Articular chondrocyte of knee joint (primary cell): ENCODE data around the gene ZIC1. TPM values are rescaled to one million over a fixed set of nuclear protein-coding genes. Genes with fewer than 3 reads are reported as not detected.

ENCODE experiments used
- total RNA-seq: library from RNA; depleted of rRNA; stranded (reverse); fragments of >200 nt; gene quantifications from 2 replicates; pipeline ENCODE4 v1.2.3, GENCODE V29; 2012

Gene ZIC1
- 0.32 and 1.0 TPM in 2 replicates for total RNA-seq

GRCh38 chr3:147409143-147410115, at the start of gene ZIC1:
Gene ZIC1, plus strand, starts transcription at chr3:147409365. Its CDS starts 748 bp downstream, at chr3:147410113.

GRCh38 chr3:147406028-147406931, 2.9 kb upstream of the ZIC1 start, which contains the start of gene ZIC4:
Gene ZIC4, minus strand, starts transcription at chr3:147406543. Its CDS starts 3,746 bp downstream, at chr3:147402797.

Other genes with a start within 250 kb of the ZIC1 start
- gene ZIC4, start 2.8 kb upstream of the ZIC1 start, total RNA-seq, result 0.13 and 0.54 TPM in 2 replicates